H1 (cell line): Measurements from ENCODE around the gene RPTOR. TPM values are rescaled to one million over a fixed set of nuclear protein-coding genes. Genes with fewer than 3 reads are reported as not detected.
A peak's percentile ranks its signal among the peaks of the same experiment; 100 is the strongest.

Source experiments
- CTCF ChIA-PET: fragments of 300-600 bp; sonication (Branson Sonifier 250); formaldehyde crosslinking; loops from one replicate; lab custom pipeline; 2021; ENCODE audit not compliant: partially characterized antibody; lab: Charles Lee
- POLR2A ChIA-PET: fragments of 300-600 bp; sonication (Branson Sonifier 250); formaldehyde crosslinking; loops from one replicate; lab custom pipeline; 2021; ENCODE audit warnings: inconsistent platforms; ENCODE audit not compliant: partially characterized antibody; lab: Charles Lee
- DNase-seq, 2 experiments: peaks; one replicate each; pipeline versions ENCODE4 v3.0.0 to v3.0.0-alpha.2; 2010 to 2022; ENCODE audit warnings: low spot score in 2 of 2, low read depth in 1 of 2, mixed read lengths in 1 of 2
- FAIRE-seq: peaks from 2 replicates; lab custom pipeline; 2011; peaks lifted over from hg19 to GRCh38; lab: Jason Lieb, UNC
- H2AFZ ChIP-seq: 2 replicates; pipeline ENCODE4 v1.8.1; 2012; ENCODE audit warnings: low read length, inconsistent platforms
- H2AK5ac ChIP-seq: 2 replicates; pipeline ENCODE4 v1.6.1; 2013; ENCODE audit warnings: low read depth, low read length
- H2BK120ac ChIP-seq: replicated peaks from 2 replicates; pipeline ENCODE3; 2013; ENCODE audit warnings: low read depth, low read length, inconsistent platforms
- H2BK12ac ChIP-seq: 2 replicates; pipeline ENCODE4 v1.6.1; 2013; ENCODE audit warnings: low read depth, low read length
- H2BK15ac ChIP-seq: 2 replicates; pipeline ENCODE4 v1.6.1; 2013; ENCODE audit warnings: low read length
- H2BK20ac ChIP-seq: 2 replicates; pipeline ENCODE4 v1.6.1; 2013; ENCODE audit warnings: low read length
- H2BK5ac ChIP-seq: 2 replicates; pipeline ENCODE4 v1.6.1; 2013; ENCODE audit warnings: low read depth, low read length
- H3K14ac ChIP-seq: 2 replicates; pipeline ENCODE4 v1.6.1; 2013; ENCODE audit warnings: inconsistent platforms; ENCODE audit not compliant: insufficient read length
- H3K18ac ChIP-seq: 2 replicates; pipeline ENCODE4 v1.6.1; 2013; ENCODE audit warnings: low read length; ENCODE audit errors: extremely low read depth
- H3K23ac ChIP-seq: 2 replicates; pipeline ENCODE4 v1.6.1; 2013; ENCODE audit warnings: inconsistent platforms; ENCODE audit not compliant: insufficient read length
- H3K23me2 ChIP-seq: 2 replicates; pipeline ENCODE4 v1.6.1; 2013; ENCODE audit warnings: low read depth, low read length
- H3K27ac ChIP-seq: 2 replicates; pipeline ENCODE4 v1.6.1; 2011; ENCODE audit warnings: low read depth, low read length, inconsistent platforms
- H3K27me3 ChIP-seq, 4 experiments: replicated peaks in 1 of 4; 1 replicate in 1 of 4; 2 replicates in 3 of 4; pipeline versions ENCODE4 v1.6.1 to v1.8.1; 2011 to 2013; ENCODE audit warnings: low read length in 3 of 4, mild to moderate bottlenecking in 3 of 4, inconsistent platforms in 2 of 4, mixed read lengths in 2 of 4, moderate library complexity in 1 of 4; ENCODE audit not compliant: control insufficient read depth in 3 of 4, insufficient read depth in 3 of 4; ENCODE audit errors: extremely low read depth in 1 of 4
- H3K36me3 ChIP-seq, 4 experiments: 2 replicates each; pipeline versions ENCODE4 v1.6.1 to v1.8.1; 2011 to 2013; ENCODE audit warnings: mild to moderate bottlenecking in 4 of 4, low read length in 3 of 4, moderate library complexity in 2 of 4, control low read depth in 1 of 4, inconsistent platforms in 1 of 4; ENCODE audit not compliant: insufficient read depth in 4 of 4, control insufficient read depth in 2 of 4
- H3K4ac ChIP-seq: replicated peaks from 2 replicates; pipeline ENCODE3; 2013; ENCODE audit warnings: low read length, low read depth, mixed read lengths, inconsistent platforms; ENCODE audit not compliant: insufficient read length
- H3K4me1 ChIP-seq, 4 experiments: replicated peaks in 1 of 4; 1 replicate in 1 of 4; 2 replicates in 3 of 4; pipeline versions ENCODE4 v1.6.1 to v1.8.1; 2011 to 2013; ENCODE audit warnings: low read length in 3 of 4, inconsistent platforms in 2 of 4, mixed read lengths in 1 of 4; ENCODE audit not compliant: insufficient read depth in 4 of 4, control insufficient read depth in 3 of 4
- H3K4me2 ChIP-seq, 2 experiments: 2 replicates each; pipeline versions ENCODE4 v1.6.1 to v1.8.1; 2011 to 2013; ENCODE audit warnings: low read depth in 2 of 2, low read length in 2 of 2, control low read depth in 1 of 2, inconsistent platforms in 1 of 2, mild to moderate bottlenecking in 1 of 2; ENCODE audit not compliant: insufficient read depth in 1 of 2
- H3K4me3 ChIP-seq, 4 experiments: fragments of 200-600, 300-600 bp in 1 of 4; sonication (generic), shearing (Covaris generic), sonication (Bioruptor Twin) in 1 of 4; 2 replicates each; pipeline versions ENCODE4 v1.5.1 to v1.8.1; 2011 to 2016; ENCODE audit warnings: low read length in 4 of 4, low read depth in 3 of 4, control low read depth in 2 of 4, inconsistent platforms in 2 of 4, mild to moderate bottlenecking in 2 of 4, mixed read lengths in 1 of 4, moderate library complexity in 1 of 4; ENCODE audit not compliant: insufficient read depth in 2 of 4; ENCODE audit errors: extremely low read depth in 1 of 4
- H3K56ac ChIP-seq: replicated peaks from 2 replicates; pipeline ENCODE3; 2013; ENCODE audit warnings: low read depth, mild to moderate bottlenecking, mixed read lengths, low read length, inconsistent platforms; ENCODE audit not compliant: insufficient read length
- H3K79me1 ChIP-seq: 2 replicates; pipeline ENCODE4 v1.6.1; 2013; ENCODE audit warnings: low read depth, low read length, control low read depth
- H3K79me2 ChIP-seq, 2 experiments: 2 replicates each; pipeline versions ENCODE4 v1.6.1 to v1.8.1; 2012 to 2013; ENCODE audit warnings: low read length in 2 of 2, mild to moderate bottlenecking in 2 of 2, inconsistent platforms in 1 of 2; ENCODE audit not compliant: insufficient read depth in 2 of 2, control insufficient read depth in 1 of 2
- H3K9ac ChIP-seq, 4 experiments: replicated peaks in 1 of 4; 1 replicate in 1 of 4; 2 replicates in 3 of 4; pipeline versions ENCODE4 v1.6.1 to v1.8.1; 2011 to 2013; ENCODE audit warnings: low read depth in 3 of 4, low read length in 3 of 4, control low read depth in 2 of 4, mild to moderate bottlenecking in 2 of 4, moderate library complexity in 2 of 4, inconsistent platforms in 1 of 4; ENCODE audit errors: extremely low read depth in 1 of 4
- H3K9me3 ChIP-seq, 2 experiments: 2 replicates each; pipeline versions ENCODE4 v1.6.1 to v1.8.1; 2012 to 2013; ENCODE audit warnings: mild to moderate bottlenecking in 2 of 2, moderate library complexity in 2 of 2, control low read depth in 1 of 2, inconsistent platforms in 1 of 2, low read depth in 1 of 2, low read length in 1 of 2, mixed read lengths in 1 of 2; ENCODE audit not compliant: insufficient read depth in 2 of 2
- H4K20me1 ChIP-seq, 2 experiments: replicated peaks in 1 of 2; 2 replicates each; pipeline versions ENCODE3 to v1.8.1; 2011 to 2013; ENCODE audit warnings: inconsistent platforms in 2 of 2, low read length in 2 of 2, mild to moderate bottlenecking in 1 of 2; ENCODE audit not compliant: insufficient read depth in 2 of 2, control insufficient read depth in 1 of 2
- H4K5ac ChIP-seq: 2 replicates; pipeline ENCODE4 v1.6.1; 2013; ENCODE audit warnings: low read length, low read depth, mixed read lengths, inconsistent platforms; ENCODE audit not compliant: insufficient read length
- H4K8ac ChIP-seq: 2 replicates; pipeline ENCODE4 v1.8.0; 2013; ENCODE audit warnings: mild to moderate bottlenecking, moderate library complexity, low read length, inconsistent platforms; ENCODE audit not compliant: insufficient read depth; ENCODE audit errors: extremely low read depth
- H4K91ac ChIP-seq: replicated peaks from 2 replicates; pipeline ENCODE3; 2013; ENCODE audit warnings: low read length, mixed read lengths, inconsistent platforms; ENCODE audit not compliant: insufficient read length
- CEBPB ChIP-seq: IDR thresholded peaks from 2 replicates; pipeline ENCODE4 v1.6.1; 2012; ENCODE audit warnings: low read depth, low read length
- CTBP2 ChIP-seq: IDR thresholded peaks from 2 replicates; pipeline ENCODE4 v1.7.0; 2011; ENCODE audit warnings: borderline replicate concordance, mild to moderate bottlenecking, moderate library complexity, mixed read lengths, low read length; ENCODE audit not compliant: insufficient read depth, insufficient read length
- GABPA ChIP-seq: IDR thresholded peaks from 2 replicates; pipeline ENCODE4 v1.6.1; 2011; ENCODE audit warnings: mild to moderate bottlenecking, low read length, moderate library complexity, borderline replicate concordance; ENCODE audit not compliant: insufficient read depth
- JUND ChIP-seq: IDR thresholded peaks from 2 replicates; pipeline ENCODE4 v1.6.1; 2011; ENCODE audit warnings: mild to moderate bottlenecking, improper control_type of control experiment, low read length
- KDM5A ChIP-seq: fragments of 200-600 bp; IDR thresholded peaks from 2 replicates; pipeline ENCODE4 v1.7.1; 2012; ENCODE audit warnings: mild to moderate bottlenecking, low read length, inconsistent platforms, mixed read lengths
- PHF8 ChIP-seq: fragments of 200-600 bp; sonication (generic); conservative IDR thresholded peaks from 2 replicates; pipeline ENCODE4 v1.7.1; 2012; ENCODE audit warnings: low read depth, mild to moderate bottlenecking, inconsistent platforms, low read length, moderate library complexity
- RAD21 ChIP-seq, 2 experiments: IDR thresholded peaks in 1 of 2; conservative IDR thresholded peaks in 1 of 2; 2 replicates each; pipeline ENCODE4 v1.6.1; 2011; ENCODE audit warnings: low read depth in 2 of 2, low read length in 2 of 2, improper control_type of control experiment in 1 of 2, inconsistent platforms in 1 of 2, mild to moderate bottlenecking in 1 of 2, moderate library complexity in 1 of 2
- RBBP5 ChIP-seq: IDR thresholded peaks from 2 replicates; pipeline ENCODE4 v1.7.1; 2012; ENCODE audit warnings: low read depth, mild to moderate bottlenecking, inconsistent platforms, low read length, moderate library complexity, borderline replicate concordance
- SIN3A ChIP-seq, 2 experiments: IDR thresholded peaks in 1 of 2; conservative IDR thresholded peaks in 1 of 2; 2 replicates each; pipeline ENCODE4 v1.6.1; 2011 to 2012; ENCODE audit warnings: low read length in 2 of 2, improper control_type of control experiment in 1 of 2, low read depth in 1 of 2, mild to moderate bottlenecking in 1 of 2
- SP4 ChIP-seq: IDR thresholded peaks from 2 replicates; pipeline ENCODE4 v1.6.1; 2012; ENCODE audit warnings: low read length, inconsistent platforms
- TCF12 ChIP-seq: IDR thresholded peaks from 2 replicates; pipeline ENCODE4 v1.6.1; 2011; ENCODE audit warnings: low read depth, mild to moderate bottlenecking, low read length
- ZNF274 ChIP-seq: IDR thresholded peaks from 2 replicates; pipeline ENCODE4 v1.7.0; 2012; ENCODE audit warnings: low read length, borderline replicate concordance; ENCODE audit errors: extremely low read depth
- WGBS, 2 experiments: shearing (Covaris generic) in 1 of 2; methylation state at CpG; one replicate each; pipeline versions ENCODE4 v1.1.6 to v1.1.7; 2013 to 2015; ENCODE audit warnings: low lambda C conversion rate in 2 of 2, mixed read lengths in 2 of 2, inconsistent platforms in 1 of 2, low coverage in 1 of 2, missing lambda C conversion rate in 1 of 2; ENCODE audit not compliant: insufficient replicate concordance in 2 of 2, insufficient coverage in 1 of 2, insufficient read length in 1 of 2; ENCODE audit errors: extremely low coverage in 1 of 2, missing lambda C conversion rate in 1 of 2; 5-methylcytosine and 5-hydroxymethylcytosine counted together
- polyA plus RNA-seq, 7 experiments: library from polyadenylated mRNA; depleted of rRNA in 3 of 7; stranded (reverse) in 5 of 7; unstranded in 2 of 7; fragments of >200 nt in 5 of 7; fragments of 200-250 nt in 2 of 7; gene quantifications; 1 replicate in 5 of 7; 2 replicates in 1 of 7; 4 replicates in 1 of 7; pipeline versions ENCODE4 v1.2.1 to v1.2.3, GENCODE V29; 2011 to 2013; ENCODE audit warnings: missing spikeins in 2 of 7, mixed read lengths in 2 of 7
- total RNA-seq: library from RNA; stranded (reverse); fragmentation: NEBNext Ultra II Directional; extraction: Animal tissue kit (Norgen Biotek cat#: 25700); gene quantifications from 2 replicates; pipeline ENCODE4 v1.2.1, GENCODE V29; 2021

Gene RPTOR
- total and polyA plus RNA-seq, 2 of the 8 experiments (the other 6 are each of a cell fraction or from before 2014, with no cell fraction given): 6.9 to 28.7 TPM

DNA sequence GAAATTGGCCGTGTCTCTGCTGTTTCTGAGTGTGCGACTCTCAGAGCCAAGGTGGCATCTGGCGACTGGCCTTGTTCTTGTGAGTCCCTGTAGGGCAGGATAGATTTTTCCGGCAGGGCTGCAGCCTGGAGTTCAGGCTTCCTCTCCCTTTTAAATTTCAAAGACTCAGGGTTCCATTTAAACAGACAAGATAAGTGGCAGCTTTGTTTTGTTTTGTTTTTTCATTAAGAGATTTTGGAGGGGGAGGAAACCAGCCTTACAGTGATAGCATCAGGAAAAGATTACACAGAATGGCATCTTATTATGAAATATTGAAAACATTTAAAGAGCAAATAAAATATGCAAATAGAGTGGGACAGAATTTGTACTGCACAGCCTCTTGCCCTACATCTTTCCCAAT, 151.3 kb downstream of the RPTOR start:
- Histone ChIP-seq H3K27ac (no peak overlapping the region), H4K20me1 (no peaks in the 10 kb centered on the region), H4K91ac (peak overlapping the region; percentile 15)
- no peak for TF ChIP-seq KDM5A
- TF ChIP-seq PHF8: no peak
- no peak for TF ChIP-seq SP4
- no peak for TF ChIP-seq SIN3A (conservative IDR thresholded peaks at IDR 0.05 in 1 of 2, IDR thresholded peaks at IDR 0.05 in 1 of 2; ENCODE audit: low read depth in 1 of 2, low read length in 2 of 2)
- TF ChIP-seq CTBP2: no peak
- no peak for TF ChIP-seq RBBP5
- no peak for TF ChIP-seq RAD21 (IDR thresholded peaks at IDR 0.05 in 1 of 2, conservative IDR thresholded peaks at IDR 0.05 in 1 of 2; ENCODE audit: low read depth in 2 of 2, low read length in 2 of 2)
- TF ChIP-seq JUND: no peak
- no peak for TF ChIP-seq CEBPB
- no peak for TF ChIP-seq ZNF274
- no peak for TF ChIP-seq GABPA
- no peak for TF ChIP-seq TCF12

More for the DNA sequence above, 151.3 kb downstream of the RPTOR start:
- peak overlapping the region; percentile 99; the same call in 1 of the 2 replicates for H2BK5ac ChIP-seq
- H3K9ac ChIP-seq: no peak overlapping the region
- no peaks in the 10 kb centered on the region for H3K36me3 ChIP-seq
- 0 out of 2 replicates have a peak overlapping the region, but pooled peaks have one; percentile 37 for H2BK15ac ChIP-seq
- H2AK5ac ChIP-seq: no peak overlapping the region
- no peak overlapping the region for H2BK120ac ChIP-seq
- H3K23ac ChIP-seq: no peak overlapping the region
- no peak overlapping the region; the same call in 1 of the 2 replicates for H2BK12ac ChIP-seq
- no peaks in the 10 kb centered on the region; a peak in 2 of 4 replicates for H3K9me3 ChIP-seq
- H3K79me2 ChIP-seq: peaks cover 0 to 80% of the 10 kb centered on the region in 2 experiments; a peak in 3 of 4 replicates
- H3K56ac ChIP-seq: no peak overlapping the region
- H3K4me2 ChIP-seq: no peak overlapping the region
- peaks cover 0 to 31% (median 19%) of the 10 kb centered on the region in 4 experiments; a peak in 5 of 7 replicates for H3K4me1 ChIP-seq
- peaks cover 12% of the 10 kb centered on the region; the same call in 1 of the 2 replicates for H3K79me1 ChIP-seq
- H3K14ac ChIP-seq: no peak overlapping the region
- ChIA-PET POLR2A (interaction anchor here (0.9 kb wide), 1 partner anchor 241 kb away, joined by 3 read pairs; no protein-coding TSS in a partner anchor), CTCF (interaction anchor here (1.1 kb wide), 1 partner anchor 11 kb away, joined by 4 read pairs; no protein-coding TSS in a partner anchor)
- H3K18ac ChIP-seq: 0 out of 2 replicates have a peak overlapping the region, but pooled peaks have one; percentile 54
- H3K4me3 ChIP-seq: no peak overlapping the region
- no peaks in the 10 kb centered on the region for H3K27me3 ChIP-seq
- no peak for DNase-seq
- H4K5ac ChIP-seq: no peak overlapping the region
- H2AFZ ChIP-seq: no peak overlapping the region
- H3K4ac ChIP-seq: no peak overlapping the region
- no peak overlapping the region for H2BK20ac ChIP-seq
- 82% methylated on average over 4 of the region's 4 CpGs; no CpG with 5 or more reads in 1 of the 2 experiments for WGBS, 2 experiments
- FAIRE-seq: no peak
- H3K23me2 ChIP-seq: peaks cover 9% of the 10 kb centered on the region; the same call in 1 of the 2 replicates
- no peak overlapping the region; the same call in 1 of the 2 replicates for H4K8ac ChIP-seq
